H1 (cell line): ENCODE data around the gene TTI1. TPM values are rescaled to one million over a fixed set of nuclear protein-coding genes. Genes with fewer than 3 reads are reported as not detected.
A peak's percentile ranks its signal among the peaks of the same experiment; 100 is the strongest.

Experiments
- CTCF ChIA-PET: fragments of 300-600 bp; sonication (Branson Sonifier 250); formaldehyde crosslinking; loops from one replicate; lab custom pipeline; 2021; ENCODE audit not compliant: partially characterized antibody; lab: Charles Lee
- POLR2A ChIA-PET: fragments of 300-600 bp; sonication (Branson Sonifier 250); formaldehyde crosslinking; loops from one replicate; lab custom pipeline; 2021; ENCODE audit warnings: inconsistent platforms; ENCODE audit not compliant: partially characterized antibody; lab: Charles Lee
- DNase-seq, 2 experiments: peaks; one replicate each; pipeline versions ENCODE4 v3.0.0 to v3.0.0-alpha.2; 2010 to 2022; ENCODE audit warnings: low spot score in 2 of 2, low read depth in 1 of 2, mixed read lengths in 1 of 2
- FAIRE-seq: peaks from 2 replicates; lab custom pipeline; 2011; peaks lifted over from hg19 to GRCh38; lab: Jason Lieb, UNC
- H2AFZ ChIP-seq: 2 replicates; pipeline ENCODE4 v1.8.1; 2012; ENCODE audit warnings: low read length, inconsistent platforms
- H2AK5ac ChIP-seq: 2 replicates; pipeline ENCODE4 v1.6.1; 2013; ENCODE audit warnings: low read depth, low read length
- H2BK120ac ChIP-seq: replicated peaks from 2 replicates; pipeline ENCODE3; 2013; ENCODE audit warnings: low read depth, low read length, inconsistent platforms
- H2BK12ac ChIP-seq: 2 replicates; pipeline ENCODE4 v1.6.1; 2013; ENCODE audit warnings: low read depth, low read length
- H2BK15ac ChIP-seq: 2 replicates; pipeline ENCODE4 v1.6.1; 2013; ENCODE audit warnings: low read length
- H2BK20ac ChIP-seq: 2 replicates; pipeline ENCODE4 v1.6.1; 2013; ENCODE audit warnings: low read length
- H2BK5ac ChIP-seq: 2 replicates; pipeline ENCODE4 v1.6.1; 2013; ENCODE audit warnings: low read depth, low read length
- H3K14ac ChIP-seq: 2 replicates; pipeline ENCODE4 v1.6.1; 2013; ENCODE audit warnings: inconsistent platforms; ENCODE audit not compliant: insufficient read length
- H3K18ac ChIP-seq: 2 replicates; pipeline ENCODE4 v1.6.1; 2013; ENCODE audit warnings: low read length; ENCODE audit errors: extremely low read depth
- H3K23ac ChIP-seq: 2 replicates; pipeline ENCODE4 v1.6.1; 2013; ENCODE audit warnings: inconsistent platforms; ENCODE audit not compliant: insufficient read length
- H3K23me2 ChIP-seq: 2 replicates; pipeline ENCODE4 v1.6.1; 2013; ENCODE audit warnings: low read depth, low read length
- H3K27ac ChIP-seq: 2 replicates; pipeline ENCODE4 v1.6.1; 2011; ENCODE audit warnings: low read depth, low read length, inconsistent platforms
- H3K27me3 ChIP-seq, 4 experiments: replicated peaks in 1 of 4; 1 replicate in 1 of 4; 2 replicates in 3 of 4; pipeline versions ENCODE4 v1.6.1 to v1.8.1; 2011 to 2013; ENCODE audit warnings: low read length in 3 of 4, mild to moderate bottlenecking in 3 of 4, inconsistent platforms in 2 of 4, mixed read lengths in 2 of 4, moderate library complexity in 1 of 4; ENCODE audit not compliant: control insufficient read depth in 3 of 4, insufficient read depth in 3 of 4; ENCODE audit errors: extremely low read depth in 1 of 4
- H3K36me3 ChIP-seq, 4 experiments: 2 replicates each; pipeline versions ENCODE4 v1.6.1 to v1.8.1; 2011 to 2013; ENCODE audit warnings: mild to moderate bottlenecking in 4 of 4, low read length in 3 of 4, moderate library complexity in 2 of 4, control low read depth in 1 of 4, inconsistent platforms in 1 of 4; ENCODE audit not compliant: insufficient read depth in 4 of 4, control insufficient read depth in 2 of 4
- H3K4ac ChIP-seq: replicated peaks from 2 replicates; pipeline ENCODE3; 2013; ENCODE audit warnings: low read length, low read depth, mixed read lengths, inconsistent platforms; ENCODE audit not compliant: insufficient read length
- H3K4me1 ChIP-seq, 4 experiments: replicated peaks in 1 of 4; 1 replicate in 1 of 4; 2 replicates in 3 of 4; pipeline versions ENCODE4 v1.6.1 to v1.8.1; 2011 to 2013; ENCODE audit warnings: low read length in 3 of 4, inconsistent platforms in 2 of 4, mixed read lengths in 1 of 4; ENCODE audit not compliant: insufficient read depth in 4 of 4, control insufficient read depth in 3 of 4
- H3K4me2 ChIP-seq, 2 experiments: 2 replicates each; pipeline versions ENCODE4 v1.6.1 to v1.8.1; 2011 to 2013; ENCODE audit warnings: low read depth in 2 of 2, low read length in 2 of 2, control low read depth in 1 of 2, inconsistent platforms in 1 of 2, mild to moderate bottlenecking in 1 of 2; ENCODE audit not compliant: insufficient read depth in 1 of 2
- H3K4me3 ChIP-seq, 4 experiments: fragments of 200-600, 300-600 bp in 1 of 4; sonication (generic), shearing (Covaris generic), sonication (Bioruptor Twin) in 1 of 4; 2 replicates each; pipeline versions ENCODE4 v1.5.1 to v1.8.1; 2011 to 2016; ENCODE audit warnings: low read length in 4 of 4, low read depth in 3 of 4, control low read depth in 2 of 4, inconsistent platforms in 2 of 4, mild to moderate bottlenecking in 2 of 4, mixed read lengths in 1 of 4, moderate library complexity in 1 of 4; ENCODE audit not compliant: insufficient read depth in 2 of 4; ENCODE audit errors: extremely low read depth in 1 of 4
- H3K56ac ChIP-seq: replicated peaks from 2 replicates; pipeline ENCODE3; 2013; ENCODE audit warnings: low read depth, mild to moderate bottlenecking, mixed read lengths, low read length, inconsistent platforms; ENCODE audit not compliant: insufficient read length
- H3K79me1 ChIP-seq: 2 replicates; pipeline ENCODE4 v1.6.1; 2013; ENCODE audit warnings: low read depth, low read length, control low read depth
- H3K79me2 ChIP-seq, 2 experiments: 2 replicates each; pipeline versions ENCODE4 v1.6.1 to v1.8.1; 2012 to 2013; ENCODE audit warnings: low read length in 2 of 2, mild to moderate bottlenecking in 2 of 2, inconsistent platforms in 1 of 2; ENCODE audit not compliant: insufficient read depth in 2 of 2, control insufficient read depth in 1 of 2
- H3K9ac ChIP-seq, 4 experiments: replicated peaks in 1 of 4; 1 replicate in 1 of 4; 2 replicates in 3 of 4; pipeline versions ENCODE4 v1.6.1 to v1.8.1; 2011 to 2013; ENCODE audit warnings: low read depth in 3 of 4, low read length in 3 of 4, control low read depth in 2 of 4, mild to moderate bottlenecking in 2 of 4, moderate library complexity in 2 of 4, inconsistent platforms in 1 of 4; ENCODE audit errors: extremely low read depth in 1 of 4
- H3K9me3 ChIP-seq, 2 experiments: 2 replicates each; pipeline versions ENCODE4 v1.6.1 to v1.8.1; 2012 to 2013; ENCODE audit warnings: mild to moderate bottlenecking in 2 of 2, moderate library complexity in 2 of 2, control low read depth in 1 of 2, inconsistent platforms in 1 of 2, low read depth in 1 of 2, low read length in 1 of 2, mixed read lengths in 1 of 2; ENCODE audit not compliant: insufficient read depth in 2 of 2
- H4K20me1 ChIP-seq, 2 experiments: replicated peaks in 1 of 2; 2 replicates each; pipeline versions ENCODE3 to v1.8.1; 2011 to 2013; ENCODE audit warnings: inconsistent platforms in 2 of 2, low read length in 2 of 2, mild to moderate bottlenecking in 1 of 2; ENCODE audit not compliant: insufficient read depth in 2 of 2, control insufficient read depth in 1 of 2
- H4K5ac ChIP-seq: 2 replicates; pipeline ENCODE4 v1.6.1; 2013; ENCODE audit warnings: low read length, low read depth, mixed read lengths, inconsistent platforms; ENCODE audit not compliant: insufficient read length
- H4K8ac ChIP-seq: 2 replicates; pipeline ENCODE4 v1.8.0; 2013; ENCODE audit warnings: mild to moderate bottlenecking, moderate library complexity, low read length, inconsistent platforms; ENCODE audit not compliant: insufficient read depth; ENCODE audit errors: extremely low read depth
- H4K91ac ChIP-seq: replicated peaks from 2 replicates; pipeline ENCODE3; 2013; ENCODE audit warnings: low read length, mixed read lengths, inconsistent platforms; ENCODE audit not compliant: insufficient read length
- ASH2L ChIP-seq: fragments of 200-600, 300-600 bp; sonication (generic); IDR thresholded peaks from one replicate; pipeline ENCODE4 v1.7.1; 2017; ENCODE audit warnings: low read length
- KDM5A ChIP-seq: fragments of 200-600 bp; IDR thresholded peaks from 2 replicates; pipeline ENCODE4 v1.7.1; 2012; ENCODE audit warnings: mild to moderate bottlenecking, low read length, inconsistent platforms, mixed read lengths
- WGBS, 2 experiments: shearing (Covaris generic) in 1 of 2; methylation state at CpG; one replicate each; pipeline versions ENCODE4 v1.1.6 to v1.1.7; 2013 to 2015; ENCODE audit warnings: low lambda C conversion rate in 2 of 2, mixed read lengths in 2 of 2, inconsistent platforms in 1 of 2, low coverage in 1 of 2, missing lambda C conversion rate in 1 of 2; ENCODE audit not compliant: insufficient replicate concordance in 2 of 2, insufficient coverage in 1 of 2, insufficient read length in 1 of 2; ENCODE audit errors: extremely low coverage in 1 of 2, missing lambda C conversion rate in 1 of 2; 5-methylcytosine and 5-hydroxymethylcytosine counted together
- polyA plus RNA-seq, 7 experiments: library from polyadenylated mRNA; depleted of rRNA in 3 of 7; stranded (reverse) in 5 of 7; unstranded in 2 of 7; fragments of >200 nt in 5 of 7; fragments of 200-250 nt in 2 of 7; gene quantifications; 1 replicate in 5 of 7; 2 replicates in 1 of 7; 4 replicates in 1 of 7; pipeline versions ENCODE4 v1.2.1 to v1.2.3, GENCODE V29; 2011 to 2013; ENCODE audit warnings: missing spikeins in 2 of 7, mixed read lengths in 2 of 7
- total RNA-seq: library from RNA; stranded (reverse); fragmentation: NEBNext Ultra II Directional; extraction: Animal tissue kit (Norgen Biotek cat#: 25700); gene quantifications from 2 replicates; pipeline ENCODE4 v1.2.1, GENCODE V29; 2021

The TTI1 gene
- total and polyA plus RNA-seq, 2 of the 8 experiments (the other 6 are each of a cell fraction or from before 2014, with no cell fraction given), result 34.1 to 47.0 TPM

DNA sequence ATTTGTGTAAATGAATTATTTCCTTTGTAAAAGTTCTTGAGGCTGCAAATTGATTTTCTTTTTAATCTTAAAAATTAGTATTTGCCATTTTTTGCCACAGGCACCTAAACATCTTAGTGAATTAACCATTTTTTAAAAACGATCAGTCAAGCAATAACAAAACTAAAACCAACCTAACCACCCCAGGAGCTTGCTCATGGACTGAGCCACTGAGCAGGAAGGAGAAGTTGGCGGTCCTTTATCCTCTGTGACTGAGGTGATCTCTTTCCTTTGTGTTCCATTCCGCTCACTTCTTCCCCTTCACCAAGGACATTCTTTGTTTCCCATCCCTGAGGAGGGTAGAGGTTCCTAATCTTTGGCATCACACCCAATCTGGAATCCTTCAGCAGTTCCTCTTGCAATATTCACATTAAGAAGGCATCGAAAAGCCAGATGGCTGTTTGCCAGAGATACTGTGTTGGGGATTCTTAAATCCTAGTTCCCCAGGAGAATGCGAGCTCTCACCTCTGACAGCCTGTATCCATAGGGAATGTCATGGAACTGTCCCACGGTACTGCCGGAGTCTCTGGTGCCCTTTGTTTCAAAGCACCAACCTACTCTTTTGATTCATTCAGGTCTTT is 30.8 kb upstream of the TTI1 start:
- H3K4me3 ChIP-seq, result no peak overlapping the region
- H3K4me2 ChIP-seq, result no peak overlapping the region
- H2BK120ac ChIP-seq, result no peak overlapping the region
- no peak overlapping the region for H3K18ac ChIP-seq
- no peak overlapping the region for H2BK20ac ChIP-seq
- no peaks in the 10 kb centered on the region for H3K4me1 ChIP-seq
- no peak overlapping the region for H4K8ac ChIP-seq
- no peaks in the 10 kb centered on the region for H3K79me2 ChIP-seq
- no peak overlapping the region for H2BK15ac ChIP-seq
- no peaks in the 10 kb centered on the region for H3K9me3 ChIP-seq
- DNase-seq, result no peak
- no peak for FAIRE-seq
- ChIA-PET POLR2A (interaction anchor here (1.2 kb wide), 1 partner anchor 25 kb away, joined by 3 read pairs; no protein-coding TSS in a partner anchor), CTCF (interaction anchor here (1.0 to 2.1 kb wide), 3 partner anchors 10 to 102 kb away, joined by 3 to 18 read pairs (median 4); no protein-coding TSS in a partner anchor)
- no peaks in the 10 kb centered on the region for H3K79me1 ChIP-seq
- H4K5ac ChIP-seq, result no peak overlapping the region
- H2AK5ac ChIP-seq, result no peak overlapping the region
- H3K9ac ChIP-seq, result peak overlapping the region in 1 of 4 experiments; percentile 0; a peak in 1 of 7 replicates
- H2AFZ ChIP-seq, result no peak overlapping the region
- no peaks in the 10 kb centered on the region for H3K27me3 ChIP-seq
- H3K14ac ChIP-seq, result no peak overlapping the region
- no peak overlapping the region for H2BK12ac ChIP-seq
- H3K36me3 ChIP-seq, result peaks cover 25 to 68% (median 53%) of the 10 kb centered on the region in 4 experiments
- H3K27ac ChIP-seq, result no peak overlapping the region
- no peak overlapping the region for H3K56ac ChIP-seq
- H3K4ac ChIP-seq, result no peak overlapping the region
- no peak overlapping the region for H4K91ac ChIP-seq
- WGBS, 2 experiments, result 91% methylated on average over 7 of the region's 7 CpGs; no CpG with 5 or more reads in 1 of the 2 experiments
- no peak overlapping the region for H2BK5ac ChIP-seq
- H4K20me1 ChIP-seq, result peaks cover 0 to 2% of the 10 kb centered on the region in 2 experiments
- no peaks in the 10 kb centered on the region; the same call in 1 of the 2 replicates for H3K23me2 ChIP-seq
- H3K23ac ChIP-seq, result no peak overlapping the region
- TF ChIP-seq ASH2L (no peak), KDM5A (no peak)
